Effector memory CD8-positive, alpha-beta T cell (primary cell): ENCODE measurements around the gene CLIP3.

Source experiments
- ATAC-seq: fragments of 150-1000 bp; cut with Tn5 transposase; replicated peaks from 2 replicates; pipeline ENCODE4 v1.10.0; 2021; ENCODE audit warnings: mild to moderate bottlenecking, moderate library complexity
- DNase-seq, 3 experiments: peaks; one replicate each; pipeline ENCODE4 v3.0.0; 2021
- H3K27ac Mint-ChIP-seq, 2 donors: one replicate each; pipeline ENCODE4 v1.8.0; 2022; ENCODE audit warnings: mild to moderate bottlenecking in 2 of 2, mixed read lengths in 2 of 2, moderate library complexity in 2 of 2
- H3K27me3 Mint-ChIP-seq, 2 donors: one replicate each; pipeline ENCODE4 v1.8.0; 2022; ENCODE audit warnings: mixed read lengths in 2 of 2
- H3K36me3 Mint-ChIP-seq: one replicate; pipeline ENCODE4 v1.8.0; 2022; ENCODE audit warnings: mild to moderate bottlenecking, moderate library complexity, mixed read lengths; ENCODE audit not compliant: insufficient read depth
- H3K4me1 Mint-ChIP-seq, 2 donors: one replicate each; pipeline ENCODE4 v1.8.0; 2022; ENCODE audit warnings: low read depth in 2 of 2, mixed read lengths in 2 of 2
- H3K4me3 Mint-ChIP-seq, 2 donors: one replicate each; pipeline ENCODE4 v1.8.0; 2022; ENCODE audit warnings: mild to moderate bottlenecking in 2 of 2, mixed read lengths in 2 of 2, moderate library complexity in 2 of 2
- H3K9me3 Mint-ChIP-seq, 2 donors: one replicate each; pipeline ENCODE4 v1.8.0; 2022; ENCODE audit warnings: mixed read lengths in 2 of 2

The CLIP3 gene

GRCh38 chr19:36031308-36031707, 1.4 kb downstream of the CLIP3 start:
- peaks cover 18 to 22% of the 10 kb centered on the region in 2 donors for H3K4me1 Mint-ChIP-seq

GRCh38 chr19:36030264-36031148, 2.2 kb downstream of the CLIP3 start:
- Mint-ChIP-seq H3K9me3 (no peaks in the 10 kb centered on the region), H3K4me1 (peaks cover 12 to 16% of the 10 kb centered on the region in 2 donors), H3K27me3 (no peaks in the 10 kb centered on the region), H3K4me3 (no peak overlapping the region), H3K27ac (no peak overlapping the region), H3K36me3 (no peaks in the 10 kb centered on the region)
- ATAC-seq: no peak
- DNase-seq: no peak

More at GRCh38 chr19:36031308-36031707, 1.4 kb downstream of the CLIP3 start:
- Mint-ChIP-seq H3K36me3 (no peaks in the 10 kb centered on the region), H3K9me3 (no peaks in the 10 kb centered on the region), H3K27me3 (no peaks in the 10 kb centered on the region), H3K27ac (no peak overlapping the region), H3K4me3 (no peak overlapping the region)
- DNase-seq (no peak), ATAC-seq (no peak)

- no peak overlapping the region for H3K4me3 Mint-ChIP-seq
- no peak for DNase-seq
- no peak overlapping the region for H3K27ac Mint-ChIP-seq
- ATAC-seq: no peak
- no peaks in the 10 kb centered on the region for H3K36me3 Mint-ChIP-seq
- no peaks in the 10 kb centered on the region for H3K27me3 Mint-ChIP-seq
- no peaks in the 10 kb centered on the region for H3K9me3 Mint-ChIP-seq
- H3K4me1 Mint-ChIP-seq: peaks cover 3 to 8% of the 10 kb centered on the region in 2 donors
Measured at GRCh38 chr19:36028313-36029041, 4.2 kb downstream of the CLIP3 start.

DNA sequence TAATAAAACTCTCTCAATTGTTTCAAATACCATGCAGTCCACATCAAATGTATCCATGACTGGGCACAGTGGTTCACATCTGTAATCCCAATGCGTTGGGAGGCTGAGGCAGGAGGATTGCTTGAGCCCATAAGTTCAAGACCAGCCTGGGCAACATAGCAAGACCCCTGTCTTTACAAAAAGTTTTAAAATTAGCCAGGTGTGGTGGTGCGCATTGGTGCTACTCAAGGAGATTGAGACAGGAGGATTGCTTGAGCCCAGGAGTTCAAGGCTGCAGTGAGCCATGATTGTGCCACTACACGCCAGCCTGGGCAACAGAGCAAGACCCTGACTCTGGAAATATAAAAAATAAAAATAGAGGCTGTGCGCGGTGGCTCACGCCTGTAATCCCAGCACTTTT, 5.0 kb downstream of the CLIP3 start:
- Mint-ChIP-seq H3K4me1 (peaks cover 0 to 8% of the 10 kb centered on the region in 2 donors), H3K9me3 (no peaks in the 10 kb centered on the region), H3K36me3 (no peaks in the 10 kb centered on the region), H3K4me3 (no peak overlapping the region), H3K27me3 (no peaks in the 10 kb centered on the region), H3K27ac (no peak overlapping the region)
- ATAC-seq (no peak), DNase-seq (no peak)

DNA sequence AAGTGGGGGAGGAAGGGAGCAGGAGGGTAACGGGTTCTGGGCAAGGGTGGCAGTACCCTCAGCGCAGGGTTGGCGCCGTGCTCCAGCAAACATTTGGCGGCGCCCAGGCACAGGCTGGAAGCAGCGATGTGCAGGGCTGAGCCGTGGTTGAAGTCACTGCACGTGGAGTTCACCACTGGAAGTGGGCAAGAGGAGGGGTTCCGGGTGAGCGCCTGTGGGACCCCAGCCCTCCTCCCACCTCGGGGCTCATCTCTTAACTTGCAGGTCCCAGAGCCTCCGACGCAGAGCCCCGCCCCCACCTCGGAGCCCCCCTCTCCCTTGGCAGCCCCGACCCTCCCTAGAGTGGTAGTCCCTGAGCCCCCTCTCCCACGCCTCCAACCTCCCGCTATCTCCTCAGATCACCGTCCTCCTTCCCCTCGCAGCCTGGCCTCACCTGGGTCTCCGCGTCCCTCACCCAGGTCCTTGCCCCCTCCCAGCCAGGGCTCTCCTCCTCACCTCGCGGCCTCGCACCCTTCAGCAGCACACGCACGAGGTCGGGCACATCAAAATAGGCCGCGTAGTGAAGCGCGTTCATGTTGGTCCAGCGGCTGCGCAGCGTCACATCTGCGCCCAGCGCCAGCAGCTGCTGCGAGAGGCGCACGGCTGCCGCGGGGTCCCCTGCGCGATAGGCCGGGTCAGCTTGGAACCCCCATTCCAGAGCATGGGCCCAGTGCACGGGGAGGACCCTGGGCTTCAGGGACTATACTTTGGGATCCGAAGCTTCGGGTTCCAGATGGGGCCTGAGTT, 6.4 kb downstream of the CLIP3 start:
- no peaks in the 10 kb centered on the region for H3K27me3 Mint-ChIP-seq
- no peaks in the 10 kb centered on the region for H3K9me3 Mint-ChIP-seq
- no peak for DNase-seq
- peaks cover 0 to 1% of the 10 kb centered on the region in 2 donors for H3K4me1 Mint-ChIP-seq
- no peak overlapping the region for H3K4me3 Mint-ChIP-seq
- H3K27ac Mint-ChIP-seq: no peak overlapping the region
- no peak for ATAC-seq
- no peaks in the 10 kb centered on the region for H3K36me3 Mint-ChIP-seq

- no peaks in the 10 kb centered on the region for H3K27me3 Mint-ChIP-seq
- no peak overlapping the region for H3K27ac Mint-ChIP-seq
- H3K4me1 Mint-ChIP-seq: no peaks in the 10 kb centered on the region
- H3K36me3 Mint-ChIP-seq: no peaks in the 10 kb centered on the region
- ATAC-seq (no peak), DNase-seq (no peak)
- no peak overlapping the region for H3K4me3 Mint-ChIP-seq
- no peaks in the 10 kb centered on the region for H3K9me3 Mint-ChIP-seq
Measured at GRCh38 chr19:36025541-36025940, 7.1 kb downstream of the CLIP3 start.

GRCh38 chr19:36023432-36023831, 9.2 kb downstream of the CLIP3 start:
- Mint-ChIP-seq H3K36me3 (peaks cover 3% of the 10 kb centered on the region), H3K4me3 (no peak overlapping the region), H3K27ac (peak overlapping the region in 1 of 2 donors; percentile 55), H3K9me3 (no peaks in the 10 kb centered on the region), H3K27me3 (no peaks in the 10 kb centered on the region), H3K4me1 (no peaks in the 10 kb centered on the region)
- ATAC-seq: no peak
- DNase-seq: no peak

- no peak overlapping the region for H3K4me3 Mint-ChIP-seq
- no peaks in the 10 kb centered on the region for H3K27me3 Mint-ChIP-seq
- no peaks in the 10 kb centered on the region for H3K9me3 Mint-ChIP-seq
Measured at GRCh38 chr19:36019061-36019670, 13.5 kb downstream of the CLIP3 start.

GRCh38 chr19:36014012-36014924, 18.4 kb downstream of the CLIP3 start, which contains the start of gene ALKBH6:
Gene ALKBH6, minus strand, starts transcription at chr19:36014213. Its CDS starts 816 bp downstream, at chr19:36013397.
- ATAC-seq (peak; percentile 97), DNase-seq (peak; percentile 98 to 99 (median 98))
- Mint-ChIP-seq H3K27me3 (no peaks in the 10 kb centered on the region), H3K9me3 (no peaks in the 10 kb centered on the region), H3K4me3 (peak within 1 kb of the TSS; percentile 98 to 99), H3K27ac (peak within 1 kb of the TSS; percentile 97), H3K36me3 (peaks cover 15% of the 10 kb centered on the region), H3K4me1 (peaks cover 32 to 34% of the 10 kb centered on the region in 2 donors)

More at GRCh38 chr19:36019061-36019670, 13.5 kb downstream of the CLIP3 start:
- no peak for ATAC-seq
- DNase-seq: no peak
- H3K4me1 Mint-ChIP-seq: peaks cover 9 to 10% of the 10 kb centered on the region in 2 donors
- peaks cover 8% of the 10 kb centered on the region for H3K36me3 Mint-ChIP-seq
- no peak overlapping the region for H3K27ac Mint-ChIP-seq

GRCh38 chr19:36013280-36014011, 19.2 kb downstream of the CLIP3 start:
- Mint-ChIP-seq H3K4me1 (peaks cover 36 to 39% of the 10 kb centered on the region in 2 donors), H3K9me3 (no peaks in the 10 kb centered on the region), H3K36me3 (peaks cover 12% of the 10 kb centered on the region), H3K27ac (peak overlapping the region; percentile 97), H3K4me3 (peak overlapping the region; percentile 98 to 99), H3K27me3 (no peaks in the 10 kb centered on the region)
- DNase-seq: no peak
- ATAC-seq: no peak

DNA sequence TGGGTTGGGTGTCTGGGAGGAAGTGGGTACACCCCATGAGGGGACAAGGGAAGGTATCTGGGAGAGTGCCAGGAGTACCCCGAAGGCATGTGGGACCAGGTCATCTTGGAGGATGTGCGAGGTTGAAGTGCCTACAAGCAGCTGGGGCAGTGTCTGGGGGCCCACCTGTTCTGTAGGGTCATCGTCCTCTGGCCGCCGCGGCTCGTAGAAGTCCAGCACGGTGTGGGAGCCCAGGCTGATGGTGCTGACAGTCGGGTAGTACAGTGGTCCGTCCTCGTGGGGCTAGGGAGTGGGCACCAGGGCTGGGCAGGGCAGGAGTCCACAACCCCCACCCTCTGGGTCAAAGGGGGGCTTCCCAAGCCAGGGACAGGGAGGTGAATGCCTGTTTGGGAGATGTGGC, 22.3 kb downstream of the CLIP3 start:
- H3K36me3 Mint-ChIP-seq: peaks cover 12% of the 10 kb centered on the region
- H3K27me3 Mint-ChIP-seq: no peaks in the 10 kb centered on the region
- H3K4me1 Mint-ChIP-seq: peaks cover 36 to 41% of the 10 kb centered on the region in 2 donors
- H3K27ac Mint-ChIP-seq: peak overlapping the region in 1 of 2 donors; percentile 27
- ATAC-seq: no peak
- no peaks in the 10 kb centered on the region for H3K9me3 Mint-ChIP-seq
- no peak overlapping the region for H3K4me3 Mint-ChIP-seq
- no peak for DNase-seq
